K562 (cell line): Measurements from ENCODE around the gene TRMT10B. TPM values are rescaled to one million over a fixed set of nuclear protein-coding genes. Genes with fewer than 3 reads are reported as not detected.

Source experiments
- CAMTA2 ChIP-seq: fragments of 250-450 bp; sonication (Bioruptor Pico); conservative IDR thresholded peaks from 2 replicates; pipeline ENCODE4 v1.5.1; 2022
- EGR1 ChIP-seq: fragments of 450-650 bp; conservative IDR thresholded peaks from 2 replicates; pipeline ENCODE4 v1.6.1; 2017; ENCODE audit warnings: mild to moderate bottlenecking
- ETV1 ChIP-seq: fragments of 450-650 bp; conservative IDR thresholded peaks from 2 replicates; pipeline ENCODE4 v1.6.1; 2016; ENCODE audit warnings: missing genetic modification characterization, control low read depth, low read depth, missing compliant biosample characterization
- HDAC3 ChIP-seq: fragments of 450-650 bp; IDR thresholded peaks from 2 replicates; pipeline ENCODE4 v1.6.1; 2018; ENCODE audit warnings: borderline replicate concordance, mild to moderate bottlenecking, moderate library complexity; ENCODE audit not compliant: partially characterized antibody
- KLF10 ChIP-seq: fragments of 250-450 bp; sonication (Bioruptor Pico); IDR thresholded peaks from 2 replicates; pipeline ENCODE4 v1.6.1; 2021; ENCODE audit warnings: matching md5 sums
- NBN ChIP-seq: fragments of 450-650 bp; IDR thresholded peaks from 2 replicates; pipeline ENCODE4 v1.6.1; 2016; ENCODE audit warnings: low read depth, mild to moderate bottlenecking
- RNF219 ChIP-seq: fragments of 250-450 bp; sonication (Bioruptor Pico); IDR thresholded peaks from 2 replicates; pipeline ENCODE4 v1.5.0; 2022; ENCODE audit warnings: mild to moderate bottlenecking
- SMARCC2 ChIP-seq: fragments of 450-650 bp; IDR thresholded peaks from 2 replicates; pipeline ENCODE4 v1.6.1; 2017; ENCODE audit warnings: antibody characterized with exemption, moderate library complexity, mild to moderate bottlenecking, low read depth
- TAF7 ChIP-seq: fragments of 450-650 bp; IDR thresholded peaks from 2 replicates; pipeline ENCODE4 v1.6.1; 2016; ENCODE audit warnings: missing genetic modification characterization, missing compliant biosample characterization
- TBL1XR1 ChIP-seq, 2 experiments: IDR thresholded peaks; 2 replicates each; pipeline ENCODE4 v1.6.1; 2012; ENCODE audit warnings: improper control_type of control experiment in 2 of 2, low read length in 2 of 2, mild to moderate bottlenecking in 1 of 2
- TCF3 ChIP-seq: sonication (generic); formaldehyde crosslinking; IDR thresholded peaks from 2 replicates; pipeline ENCODE4 v1.4.0; 2020; ENCODE audit warnings: mild to moderate bottlenecking, missing genetic modification reagents
- ZNF584 ChIP-seq: fragments of 200-800 bp; sonication (Bioruptor generic); IDR thresholded peaks from 2 replicates; pipeline ENCODE4 v1.6.1; 2016; ENCODE audit warnings: low read depth, mild to moderate bottlenecking, missing genetic modification characterization, missing compliant biosample characterization
- ZNF609 ChIP-seq: sonication (generic); formaldehyde crosslinking; IDR thresholded peaks from 2 replicates; pipeline ENCODE4 v1.8.1; 2023; ENCODE audit warnings: missing genetic modification reagents, mild to moderate bottlenecking, borderline replicate concordance
- ZNF699 ChIP-seq: fragments of 250-450 bp; sonication (Bioruptor Pico); IDR thresholded peaks from 2 replicates; pipeline ENCODE4 v1.8.0; 2021; ENCODE audit warnings: mild to moderate bottlenecking, moderate library complexity; ENCODE audit not compliant: insufficient replicate concordance
- ZZZ3 ChIP-seq: fragments of 450-650 bp; IDR thresholded peaks from 2 replicates; pipeline ENCODE4 v1.6.1; 2016; ENCODE audit warnings: antibody characterized with exemption, mild to moderate bottlenecking, moderate library complexity
- polyA plus RNA-seq, 8 experiments: library from polyadenylated mRNA; depleted of rRNA in 4 of 8; stranded (reverse) in 5 of 8; unstranded in 3 of 8; fragments of >200 nt; fragmentation: Nextera tagmentation in 2 of 8; fragmentation: Illumina TruSeq in 1 of 8; extraction: Ambion mirVana in 2 of 8; extraction: Trizol in 1 of 8; gene quantifications; 2 replicates each; pipeline versions ENCODE4 v1.2.1 to v1.2.3, GENCODE V29; 2011 to 2014; ENCODE audit warnings: inconsistent platforms in 1 of 8, missing spikeins in 1 of 8
- total RNA-seq, 7 experiments: library from RNA; depleted of rRNA in 6 of 7; stranded (reverse); fragments of >200 nt in 6 of 7; fragmentation: Illumina TruSeq in 2 of 7; extraction: Trizol in 2 of 7; gene quantifications; 2 replicates each; pipeline versions ENCODE4 v1.2.1 to v1.2.3, GENCODE V29; 2011 to 2021; ENCODE audit warnings: low replicate concordance in 1 of 7
- TF ChIP-seq, protein P1 (sequence below): sonication (generic); formaldehyde crosslinking; IDR thresholded peaks from 2 replicates; pipeline ENCODE4 v1.8.1; 2022; ENCODE audit warnings: missing genetic modification reagents

Gene TRMT10B
- total and polyA plus RNA-seq, 9 of the 15 experiments (the other 6 are each of a cell fraction or from before 2014, with no cell fraction given) = 2.9 to 13.4 (median 7.0) TPM

GRCh38 chr9:37784616-37785483 lies 31.2 kb downstream of the TRMT10B start, which contains the start of gene EXOSC3 (continued):
- TF ChIP-seq ZNF699 (no peak), TBL1XR1 (IDR thresholded peaks at IDR 0.05; ENCODE audit: low read length in 2 of 2) (no peak; a peak in 1 of 4 replicates), ZNF584 (peak; percentile 40; the same call in 1 of the 2 replicates), RNF219 (CRISPR knock-in tag) (no peak), ETV1 (peak; percentile 92), ZNF609 (CRISPR knock-in tag) (no peak), NBN (peak; percentile 52; the same call in 1 of the 2 replicates), HDAC3 (no peak), ZZZ3 (no peak), TAF7 (tag) (peak; percentile 92), TCF3 (CRISPR knock-in tag) (peak; percentile 55; the same call in 1 of the 2 replicates), SMARCC2 (no peak), EGR1 (no peak), CAMTA2 (no peak), KLF10 (CRISPR knock-in tag) (no peak)
- TF ChIP-seq, protein P1, sequence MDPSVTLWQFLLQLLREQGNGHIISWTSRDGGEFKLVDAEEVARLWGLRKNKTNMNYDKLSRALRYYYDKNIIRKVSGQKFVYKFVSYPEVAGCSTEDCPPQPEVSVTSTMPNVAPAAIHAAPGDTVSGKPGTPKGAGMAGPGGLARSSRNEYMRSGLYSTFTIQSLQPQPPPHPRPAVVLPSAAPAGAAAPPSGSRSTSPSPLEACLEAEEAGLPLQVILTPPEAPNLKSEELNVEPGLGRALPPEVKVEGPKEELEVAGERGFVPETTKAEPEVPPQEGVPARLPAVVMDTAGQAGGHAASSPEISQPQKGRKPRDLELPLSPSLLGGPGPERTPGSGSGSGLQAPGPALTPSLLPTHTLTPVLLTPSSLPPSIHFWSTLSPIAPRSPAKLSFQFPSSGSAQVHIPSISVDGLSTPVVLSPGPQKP (CRISPR knock-in tag) = no peak
